ENCODE results near the gene SARS2.
A peak's percentile ranks its signal among the peaks of the same experiment; 100 is the strongest.
"Not testable (repeated sequence)": the region's sequence is repeated elsewhere in the genome, so short reads cannot be mapped to it uniquely, and the experiment has no call there.

Gene SARS2

DNA sequence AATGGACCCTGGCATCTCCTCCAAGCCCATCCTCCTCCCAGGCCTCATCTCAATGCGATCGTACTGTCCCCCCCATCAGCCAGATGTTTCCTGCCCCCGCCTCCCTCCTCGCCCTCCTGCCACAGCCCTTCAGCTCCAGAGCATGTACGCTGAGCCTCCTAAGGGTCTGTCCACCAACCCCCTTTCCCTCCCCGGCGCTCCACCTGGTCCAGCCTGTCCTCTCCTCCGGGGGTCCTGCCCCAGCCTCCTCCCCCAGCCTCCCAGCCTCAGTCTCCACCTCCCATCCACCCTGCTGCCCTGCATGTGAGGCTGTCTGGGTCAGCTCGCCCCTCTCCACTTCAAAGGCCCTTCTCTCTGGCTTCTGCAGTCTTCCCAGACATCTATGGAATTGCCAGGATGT, 35.6 kb downstream of the SARS2 start:
- peaks cover 39% of the 10 kb centered on the region for H3K4me1 Mint-ChIP-seq

DNA sequence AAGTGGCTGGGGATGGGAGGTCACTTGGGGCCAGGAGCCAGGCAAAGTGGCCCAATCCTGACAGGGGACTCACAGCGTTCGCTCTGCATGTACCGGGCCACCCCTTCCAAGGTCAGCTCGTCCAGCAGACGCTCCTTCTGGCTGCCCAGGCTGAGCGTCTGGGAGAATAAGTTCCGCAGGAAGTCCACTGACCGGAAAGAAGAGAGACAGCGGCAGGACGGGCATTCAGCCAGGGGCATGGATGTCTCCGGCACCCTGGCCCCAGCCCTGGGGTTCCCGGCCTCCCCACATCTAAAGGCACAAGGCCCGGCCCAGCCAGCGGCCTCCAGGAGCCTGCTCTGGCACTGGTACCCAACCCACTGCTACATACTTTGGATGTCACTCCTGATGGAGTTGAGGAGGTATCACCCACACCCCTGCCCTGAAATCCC, 37.2 kb downstream of the SARS2 start:
- ATAC-seq = no peak
- Mint-ChIP-seq H3K9me3 (no peaks in the 10 kb centered on the region), H3K27ac (no peak overlapping the region), H3K4me3 (no peak overlapping the region), H3K27me3 (no peaks in the 10 kb centered on the region), H3K4me1 (peaks cover 30% of the 10 kb centered on the region), H3K36me3 (peaks cover 17% of the 10 kb centered on the region)

More for the DNA sequence above, 35.6 kb downstream of the SARS2 start:
- Mint-ChIP-seq H3K27me3 (no peaks in the 10 kb centered on the region), H3K36me3 (peaks cover 11% of the 10 kb centered on the region), H3K27ac (peak overlapping the region; percentile 59), H3K9me3 (no peaks in the 10 kb centered on the region), H3K4me3 (no peak overlapping the region)
- ATAC-seq = no peak

DNA sequence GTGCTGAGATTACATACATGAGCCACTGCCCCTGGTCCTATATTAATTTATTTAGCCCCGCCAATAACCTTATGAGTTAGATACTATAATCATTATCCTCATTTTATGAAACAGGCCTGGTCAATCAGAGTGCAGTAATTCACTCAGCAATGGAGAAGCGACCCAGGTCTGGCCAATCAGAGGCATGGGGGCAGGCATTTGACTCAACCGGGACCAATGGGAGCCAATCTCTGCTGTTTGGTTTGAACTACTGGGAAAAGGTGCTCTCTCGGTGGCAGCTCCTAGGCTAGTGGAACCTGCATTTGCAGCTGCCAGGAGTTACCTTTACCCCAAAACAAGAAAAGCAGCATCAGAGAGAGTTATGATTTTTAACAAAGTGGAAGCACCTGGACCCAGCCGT, 37.7 kb downstream of the SARS2 start:
- Mint-ChIP-seq H3K4me3 (no peak overlapping the region), H3K4me1 (peaks cover 25% of the 10 kb centered on the region), H3K27me3 (no peaks in the 10 kb centered on the region), H3K36me3 (peaks cover 17% of the 10 kb centered on the region), H3K27ac (no peak overlapping the region), H3K9me3 (no peaks in the 10 kb centered on the region)
- no peak for ATAC-seq

GRCh38 chr19:38891771-38892170, 38.8 kb downstream of the SARS2 start:
- H3K27ac Mint-ChIP-seq = no peak overlapping the region
- peaks cover 17% of the 10 kb centered on the region for H3K36me3 Mint-ChIP-seq
- peaks cover 17% of the 10 kb centered on the region for H3K4me1 Mint-ChIP-seq
- no peaks in the 10 kb centered on the region for H3K9me3 Mint-ChIP-seq
- no peak overlapping the region for H3K4me3 Mint-ChIP-seq
- no peaks in the 10 kb centered on the region for H3K27me3 Mint-ChIP-seq
- ATAC-seq = no peak

- ATAC-seq = no peak
- Mint-ChIP-seq H3K9me3 (no peaks in the 10 kb centered on the region), H3K27ac (no peak overlapping the region), H3K4me3 (no peak overlapping the region), H3K36me3 (peaks cover 17% of the 10 kb centered on the region), H3K27me3 (no peaks in the 10 kb centered on the region), H3K4me1 (peaks cover 13% of the 10 kb centered on the region)
These were observed 39.9 kb downstream of the SARS2 start for GRCh38 chr19:38890686-38891085.

DNA sequence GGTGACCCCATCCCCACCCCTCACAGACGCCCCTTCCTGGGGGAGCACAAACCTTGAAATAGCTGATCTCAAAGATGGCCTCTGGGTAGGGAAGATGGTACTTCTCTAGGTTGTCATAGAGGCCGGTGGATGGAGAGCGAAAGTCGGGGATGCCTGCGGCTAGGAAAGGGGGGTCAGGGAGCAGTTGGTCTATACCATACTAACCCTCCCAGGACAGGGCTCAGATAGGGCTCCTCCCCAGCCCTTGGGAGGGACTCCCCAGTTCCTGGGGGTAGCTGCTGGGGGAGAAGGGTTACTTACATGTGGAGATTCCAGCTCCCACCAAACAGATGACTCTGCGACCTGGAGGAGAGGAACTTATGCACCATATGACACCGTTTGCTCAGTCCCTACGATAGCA, 40.8 kb downstream of the SARS2 start:
- no peak overlapping the region for H3K27ac Mint-ChIP-seq
- peaks cover 10% of the 10 kb centered on the region for H3K36me3 Mint-ChIP-seq
- H3K27me3 Mint-ChIP-seq = no peaks in the 10 kb centered on the region
- no peak overlapping the region for H3K4me3 Mint-ChIP-seq
- H3K4me1 Mint-ChIP-seq = peaks cover 4% of the 10 kb centered on the region
- H3K9me3 Mint-ChIP-seq = no peaks in the 10 kb centered on the region
- no peak for ATAC-seq

- Mint-ChIP-seq H3K9me3 (no peaks in the 10 kb centered on the region), H3K27me3 (no peaks in the 10 kb centered on the region), H3K27ac (no peak overlapping the region), H3K4me3 (no peak overlapping the region), H3K4me1 (no peaks in the 10 kb centered on the region), H3K36me3 (peaks cover 6% of the 10 kb centered on the region)
- no peak for ATAC-seq
These were observed 41.7 kb downstream of the SARS2 start for GRCh38 chr19:38888876-38889275.

DNA sequence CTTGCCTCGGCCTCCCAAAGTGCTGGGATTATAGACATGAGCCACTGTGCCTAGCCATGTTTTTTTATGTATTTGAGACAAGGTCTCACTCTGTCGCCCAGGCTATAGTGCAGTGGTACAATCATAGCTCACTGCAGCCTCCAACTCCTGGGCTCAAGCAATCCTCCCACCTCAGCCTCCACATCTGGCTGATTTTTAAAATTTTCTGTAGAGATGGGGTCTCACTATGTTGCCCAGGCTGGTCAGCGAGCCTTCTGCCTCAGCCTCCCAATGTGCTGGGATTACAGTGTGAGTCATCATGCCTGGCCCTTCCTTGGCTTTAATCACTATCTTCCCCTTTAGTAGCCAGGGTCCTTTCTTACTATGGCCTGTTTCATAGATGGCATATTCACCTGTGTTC, 45.9 kb downstream of the SARS2 start:
- H3K27ac Mint-ChIP-seq, H3K27me3 Mint-ChIP-seq, ATAC-seq, H3K4me3 Mint-ChIP-seq, H3K9me3 Mint-ChIP-seq: not testable (repeated sequence)
- Mint-ChIP-seq H3K4me1 (peaks cover 15% of the 10 kb centered on the region), H3K36me3 (peaks cover 24% of the 10 kb centered on the region)

DNA sequence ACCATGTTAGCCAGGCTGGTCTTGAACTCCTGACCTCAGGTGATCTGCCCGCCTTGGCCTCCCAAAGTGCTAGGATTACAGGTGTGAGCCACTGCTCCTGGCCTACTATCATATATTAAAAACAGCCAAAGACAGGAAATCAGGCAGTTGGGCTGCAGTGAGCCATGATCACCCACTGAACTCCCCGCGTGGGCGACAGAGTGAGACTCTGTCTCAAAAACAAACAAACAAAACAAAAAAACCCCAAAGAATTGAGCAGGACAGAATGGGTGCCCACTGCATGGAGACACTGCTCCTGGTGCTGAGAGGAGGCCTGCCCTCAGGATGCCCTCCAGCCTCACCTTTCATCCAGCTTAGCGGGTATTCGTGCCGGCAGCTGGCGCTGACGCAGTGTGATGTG, 47.3 kb downstream of the SARS2 start:
- Mint-ChIP-seq H3K4me3 (no peak overlapping the region), H3K4me1 (peaks cover 24% of the 10 kb centered on the region), H3K9me3 (no peaks in the 10 kb centered on the region), H3K27me3 (no peaks in the 10 kb centered on the region), H3K36me3 (peaks cover 19% of the 10 kb centered on the region), H3K27ac (peak overlapping the region; percentile 43)
- no peak for ATAC-seq

DNA sequence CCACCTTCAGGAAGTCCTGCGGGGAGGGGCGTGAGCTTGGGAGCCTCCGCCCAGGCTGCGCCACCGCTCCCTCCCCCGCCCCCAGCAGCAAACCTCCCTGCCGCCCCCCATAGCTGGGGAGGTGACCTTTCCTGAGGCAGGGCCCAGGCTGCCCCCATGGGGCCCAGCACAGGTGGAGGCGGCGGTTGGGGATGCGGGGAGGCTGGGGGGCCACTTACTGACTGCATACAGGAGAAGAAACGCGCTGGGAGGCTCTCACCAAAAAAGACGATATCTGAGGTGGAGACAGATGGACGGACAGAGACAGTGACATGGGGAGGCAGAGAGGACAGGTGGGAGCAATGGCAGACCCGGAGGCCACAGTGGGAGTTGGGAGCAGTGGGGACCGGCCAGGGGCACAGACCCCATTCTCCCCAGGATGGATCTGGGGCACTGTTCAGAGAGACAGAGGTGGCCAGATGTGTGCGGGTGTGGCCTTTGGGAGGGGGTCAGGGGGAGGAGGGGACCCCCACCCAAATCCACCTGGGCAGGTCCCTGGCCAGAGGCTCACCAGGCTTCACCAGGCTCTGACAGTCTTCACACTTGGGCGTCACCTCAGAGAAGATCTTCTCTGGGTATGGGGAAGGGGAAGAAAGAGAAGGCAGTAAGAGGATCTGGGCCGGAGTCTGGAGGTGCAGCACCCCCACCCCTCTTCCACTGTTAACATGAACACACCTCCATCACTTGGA, 49.5 kb downstream of the SARS2 start:
- peak overlapping the region; percentile 100 for H3K27ac Mint-ChIP-seq
- no peak for ATAC-seq
- no peaks in the 10 kb centered on the region for H3K9me3 Mint-ChIP-seq
- peaks cover 24% of the 10 kb centered on the region for H3K36me3 Mint-ChIP-seq
- no peaks in the 10 kb centered on the region for H3K27me3 Mint-ChIP-seq
- peaks cover 46% of the 10 kb centered on the region for H3K4me1 Mint-ChIP-seq
- no peak overlapping the region for H3K4me3 Mint-ChIP-seq

DNA sequence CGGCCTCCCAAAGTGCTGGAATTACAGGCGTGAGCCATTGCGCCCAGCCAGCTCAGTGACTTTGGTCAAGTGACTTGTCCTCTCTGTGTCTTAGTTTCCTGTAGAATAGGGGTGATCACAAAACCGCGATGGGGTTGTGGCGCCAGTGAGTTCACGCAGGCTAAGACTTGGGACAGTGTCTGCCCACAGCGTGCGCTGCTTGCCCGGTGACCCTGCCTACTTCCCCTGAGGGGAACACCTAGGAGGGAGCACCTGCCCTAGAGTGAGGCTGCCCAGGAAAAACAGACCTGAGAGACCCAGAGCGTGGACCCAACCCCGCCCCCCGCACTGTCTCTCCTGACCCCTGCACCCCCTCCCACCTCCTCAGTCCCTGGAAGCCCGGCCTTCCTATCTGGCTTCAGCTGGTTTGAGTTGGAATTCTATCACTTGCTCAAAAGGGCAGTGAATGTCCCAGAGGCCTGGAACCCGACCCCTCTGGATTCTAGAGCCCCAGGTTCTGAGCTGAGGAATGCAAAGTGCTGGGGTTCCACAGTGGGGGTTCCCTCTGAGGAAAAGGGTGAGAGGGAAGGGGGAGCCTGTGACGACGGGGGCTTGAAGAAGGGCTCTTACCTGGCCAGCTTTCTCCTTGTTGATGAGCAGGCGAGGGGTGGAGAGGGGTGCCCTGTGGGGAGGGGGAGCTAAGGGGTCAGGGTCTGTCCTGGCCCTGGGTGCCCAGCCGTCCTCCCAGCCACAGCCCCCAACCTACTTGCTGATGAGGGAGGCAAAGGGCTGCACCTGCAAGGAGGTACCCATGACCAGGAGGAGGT, 50.3 kb downstream of the SARS2 start:
- Mint-ChIP-seq H3K4me3 (no peak overlapping the region), H3K4me1 (peaks cover 47% of the 10 kb centered on the region), H3K36me3 (peaks cover 27% of the 10 kb centered on the region), H3K9me3 (no peaks in the 10 kb centered on the region), H3K27me3 (no peaks in the 10 kb centered on the region), H3K27ac (peak overlapping the region; percentile 100)
- ATAC-seq = no peak

DNA sequence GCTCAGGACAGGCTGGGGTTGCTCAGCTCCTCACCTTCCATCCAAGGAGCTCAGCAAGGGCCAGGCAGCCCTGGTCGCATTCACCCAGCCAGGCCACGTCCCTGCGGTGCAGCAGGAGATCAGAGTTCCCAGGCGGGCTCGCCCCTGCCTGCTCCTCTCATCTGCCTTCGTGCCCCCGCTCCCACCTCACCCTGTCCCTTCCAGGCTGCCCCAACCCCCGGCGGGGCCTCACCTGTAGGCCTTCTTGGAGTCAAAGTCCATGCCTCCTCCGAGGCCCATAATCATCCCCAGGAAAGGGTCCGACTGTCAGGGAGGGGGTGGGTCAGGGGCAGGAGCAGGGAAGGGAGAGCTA, 51.2 kb downstream of the SARS2 start:
- no peaks in the 10 kb centered on the region for H3K27me3 Mint-ChIP-seq
- peak overlapping the region; percentile 100 for H3K27ac Mint-ChIP-seq
- peaks cover 27% of the 10 kb centered on the region for H3K36me3 Mint-ChIP-seq
- H3K4me1 Mint-ChIP-seq = peaks cover 47% of the 10 kb centered on the region
- H3K9me3 Mint-ChIP-seq = no peaks in the 10 kb centered on the region
- H3K4me3 Mint-ChIP-seq = no peak overlapping the region
- ATAC-seq = no peak

GRCh38 chr19:38878575-38879399, 51.8 kb downstream of the SARS2 start:
- peak overlapping the region; percentile 95 for H3K4me3 Mint-ChIP-seq
- ATAC-seq = no peak
- H3K27me3 Mint-ChIP-seq = no peaks in the 10 kb centered on the region
- peaks cover 49% of the 10 kb centered on the region for H3K4me1 Mint-ChIP-seq
- H3K9me3 Mint-ChIP-seq = no peaks in the 10 kb centered on the region
- H3K27ac Mint-ChIP-seq = peak overlapping the region; percentile 100
- H3K36me3 Mint-ChIP-seq = peaks cover 32% of the 10 kb centered on the region

DNA sequence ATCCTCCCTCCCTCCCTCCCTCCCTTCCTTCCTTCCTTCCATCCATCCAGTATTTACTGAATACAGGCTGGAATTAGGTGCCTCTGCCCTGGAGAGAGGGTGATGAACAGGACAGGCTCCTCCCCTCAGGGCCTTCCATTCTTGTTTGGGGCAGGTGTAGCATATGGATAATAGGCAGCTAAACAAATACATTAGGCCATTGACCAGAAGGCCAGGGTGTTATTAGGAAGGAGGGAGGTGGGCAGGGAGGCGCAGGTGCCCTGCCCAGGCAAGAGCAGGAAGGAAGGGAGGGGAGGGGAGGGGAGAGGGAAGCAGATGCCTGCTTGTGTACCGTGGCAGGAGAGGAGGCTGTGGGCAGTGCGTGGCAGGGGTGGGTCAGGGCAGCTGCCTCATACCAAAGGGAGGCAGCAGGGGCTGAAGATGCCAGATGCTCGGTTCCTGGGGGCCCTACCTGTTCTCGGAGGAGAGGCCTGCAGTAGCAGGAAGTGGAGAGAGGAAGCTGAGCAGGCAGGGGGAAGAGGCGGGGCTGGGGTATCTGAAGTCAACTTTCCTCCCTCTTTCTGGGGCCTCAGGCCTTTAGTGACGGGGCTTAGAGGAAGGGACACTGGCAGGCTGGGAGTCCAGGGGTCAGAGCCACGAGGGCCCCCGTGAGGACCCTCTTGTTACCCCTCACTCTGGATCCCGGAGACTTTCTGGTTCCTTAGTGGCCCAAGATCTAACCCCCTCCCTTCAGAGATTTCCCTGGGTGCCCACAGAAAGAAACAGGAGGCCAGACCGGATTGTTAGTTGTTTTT, 52.6 kb downstream of the SARS2 start, which contains the start of gene RINL:
Gene RINL (minus strand): TSS at position 495 of the 794 bp plus-strand sequence. CDS start 1,533 bp downstream, outside the sequence.
- Mint-ChIP-seq H3K27ac (peak within 1 kb of the TSS; percentile 100), H3K36me3 (peaks cover 31% of the 10 kb centered on the region), H3K4me1 (peaks cover 51% of the 10 kb centered on the region), H3K9me3 (no peaks in the 10 kb centered on the region), H3K27me3 (no peaks in the 10 kb centered on the region), H3K4me3 (peak within 1 kb of the TSS; percentile 95)
- ATAC-seq = peak; percentile 90
